OCI-LY7 (cell line): ENCODE measurements around the gene CACNA2D2. TPM values are rescaled to one million over a fixed set of nuclear protein-coding genes. Genes with fewer than 3 reads are reported as not detected.
"Not testable (repeated sequence)": the region's sequence is repeated elsewhere in the genome, so short reads cannot be mapped to it uniquely, and the experiment has no call there.

ENCODE experiments used
- BruUV-seq: library from RNA; stranded (reverse); fragments of 400-500 nt; replicated peaks from 2 replicates; lab custom pipeline; 2021; lab: Mats Ljungman, UMichigan
- CTCF ChIA-PET: fragments of 300-600 bp; sonication (Branson Sonifier 250); formaldehyde crosslinking; loops from one replicate; lab custom pipeline; 2022; ENCODE audit warnings: antibody characterized with exemption; ENCODE audit not compliant: unreplicated experiment; lab: Charles Lee
- POLR2A ChIA-PET: fragments of 300-600 bp; sonication (Branson Sonifier 250); formaldehyde crosslinking; loops from one replicate; lab custom pipeline; 2022; ENCODE audit warnings: antibody characterized with exemption; lab: Charles Lee
- DNase-seq: peaks from one replicate; pipeline ENCODE4 v3.0.0-alpha.2; 2015; ENCODE audit warnings: low spot score
- H2AFZ ChIP-seq: fragments of 200-600 bp; sonication (generic), shearing (Covaris generic); 2 replicates; pipeline ENCODE4 v1.6.1; 2014; ENCODE audit warnings: mild to moderate bottlenecking, antibody characterized with exemption, low read length, moderate library complexity
- H3K27ac ChIP-seq: fragments of 200-600 bp; sonication (generic); 2 replicates; pipeline ENCODE4 v1.5.1; 2014; ENCODE audit warnings: mixed run types, low read depth, mild to moderate bottlenecking, moderate library complexity, low read length, inconsistent platforms; ENCODE audit not compliant: poor library complexity, severe bottlenecking
- H3K36me3 ChIP-seq: fragments of 200-600 bp; sonication (generic); 2 replicates; pipeline ENCODE4 v1.6.1; 2014; ENCODE audit warnings: mild to moderate bottlenecking, antibody characterized with exemption, low read length, moderate library complexity, mixed read lengths; ENCODE audit not compliant: insufficient read depth
- H3K4me1 ChIP-seq: fragments of 200-600 bp; sonication (generic); 2 replicates; pipeline ENCODE4 v1.5.1; 2014; ENCODE audit warnings: mild to moderate bottlenecking, low read length; ENCODE audit not compliant: insufficient read depth, poor library complexity, severe bottlenecking
- H3K4me2 ChIP-seq: fragments of 200-600 bp; sonication (generic); 2 replicates; pipeline ENCODE4 v1.6.1; 2014; ENCODE audit warnings: mild to moderate bottlenecking, low read length
- H3K4me3 ChIP-seq: fragments of 200-600 bp; sonication (generic); 2 replicates; pipeline ENCODE4 v1.5.1; 2014; ENCODE audit warnings: mild to moderate bottlenecking, low read depth, low read length; ENCODE audit not compliant: poor library complexity, severe bottlenecking
- H3K79me2 ChIP-seq: fragments of 200-600 bp; sonication (generic); 2 replicates; pipeline ENCODE4 v1.6.1; 2016; ENCODE audit warnings: low read depth, mild to moderate bottlenecking, low read length, moderate library complexity, mixed read lengths; ENCODE audit not compliant: insufficient read depth
- H3K9me2 ChIP-seq: fragments of 200-600 bp; sonication (generic); 2 replicates; pipeline ENCODE4 v1.6.1; 2016; ENCODE audit warnings: mild to moderate bottlenecking, low read length, mixed read lengths; ENCODE audit not compliant: insufficient read depth
- H3K9me3 ChIP-seq: fragments of 200-600 bp; sonication (generic); 2 replicates; pipeline ENCODE4 v1.6.1; 2014; ENCODE audit warnings: mild to moderate bottlenecking, mixed run types, low read length, mixed read lengths
- H4K20me1 ChIP-seq: fragments of 200-600 bp; sonication (generic); 2 replicates; pipeline ENCODE4 v1.6.1; 2014; ENCODE audit warnings: mild to moderate bottlenecking, antibody characterized with exemption, low read length, moderate library complexity, mixed read lengths; ENCODE audit not compliant: insufficient read depth
- CTCF ChIP-seq: fragments of 200-600 bp; sonication (generic); conservative IDR thresholded peaks from 2 replicates; pipeline ENCODE4 v1.5.1; 2014; ENCODE audit warnings: mild to moderate bottlenecking, antibody characterized with exemption, low read length, moderate library complexity, mixed read lengths
- EZH2phosphoT487 ChIP-seq: fragments of 200-600 bp; sonication (generic); IDR thresholded peaks from 2 replicates; pipeline ENCODE4 v1.6.1; 2018; ENCODE audit warnings: low read depth, borderline replicate concordance, mild to moderate bottlenecking, mixed run types, antibody characterized with exemption, low read length, moderate library complexity, mixed read lengths
- intact Hi-C: fragments of 100-400 bp; cut with micrococcal nuclease; formaldehyde crosslinking; loops from one replicate; pipeline ENCODE4 v1.10.0; 2022; ENCODE audit not compliant: unreplicated experiment
- total RNA-seq, 2 experiments: library from RNA; depleted of rRNA in 1 of 2; stranded (reverse); fragments of >200 nt in 1 of 2; shearing (Covaris generic) in 1 of 2; gene quantifications; 2 replicates each; pipeline ENCODE4 v1.2.3, GENCODE V29; 2014 to 2022

The CACNA2D2 gene
- total RNA-seq, 2 experiments from 2014 or later = 0.09 to 0.21 TPM

DNA sequence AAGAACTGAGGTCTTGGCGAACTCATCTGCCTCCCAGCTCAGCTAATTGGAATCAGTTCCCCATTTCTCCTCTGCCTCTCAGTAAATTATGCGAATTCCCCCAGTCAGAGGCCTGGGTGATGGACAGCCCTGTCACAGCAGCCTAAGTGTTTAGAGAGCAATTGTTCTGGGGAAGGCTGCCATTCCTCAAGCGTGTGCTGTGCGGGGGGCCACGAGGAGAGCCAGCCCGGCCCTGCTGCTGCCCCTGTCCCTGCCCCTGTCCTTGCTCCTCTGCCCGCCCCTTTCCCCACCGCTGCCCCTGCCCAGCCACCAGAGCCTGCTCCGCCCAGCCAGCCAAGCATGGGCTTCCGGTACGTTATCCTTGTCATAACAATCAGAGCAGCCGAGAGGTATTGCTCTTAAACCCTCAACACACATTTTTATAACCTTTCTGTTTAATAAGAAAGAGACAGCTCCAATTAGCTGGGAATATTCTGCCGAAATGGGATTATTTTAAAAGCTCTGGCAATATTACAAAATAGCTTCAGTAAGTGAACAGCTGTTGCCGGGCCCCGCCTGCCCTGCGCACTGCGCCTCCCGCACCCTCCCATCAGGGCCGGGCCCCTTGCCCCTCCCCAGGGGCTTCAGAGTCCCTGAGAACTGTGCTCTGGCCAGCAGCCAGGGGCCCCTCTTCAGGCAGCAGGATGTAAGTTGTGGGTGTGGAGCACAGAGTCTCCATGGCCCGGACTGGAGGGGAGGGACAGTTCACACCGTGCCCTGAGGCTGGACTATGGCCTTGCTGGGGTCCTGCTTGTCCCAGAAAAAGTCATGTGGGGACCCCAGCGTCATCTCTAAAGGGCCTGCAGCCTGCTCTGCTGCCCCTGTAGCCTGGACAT, 12.4 kb upstream of the CACNA2D2 start:
- DNase-seq = peak; percentile 13
- Histone ChIP-seq H4K20me1 (no peaks in the 10 kb centered on the region; the same call in 1 of the 2 replicates), H3K4me1 (peaks cover 6% of the 10 kb centered on the region), H3K4me2 (no peak overlapping the region), H3K79me2 (no peaks in the 10 kb centered on the region), H3K36me3 (no peaks in the 10 kb centered on the region), H2AFZ (no peak overlapping the region), H3K4me3 (no peak overlapping the region), H3K9me3 (no peaks in the 10 kb centered on the region), H3K27ac (no peak overlapping the region), H3K9me2 (no peaks in the 10 kb centered on the region)
- BruUV-seq = no TSS peak
- POLR2A ChIA-PET = no interaction called here
- CTCF ChIA-PET = no interaction called here
- intact Hi-C loops = no loop called here
- TF ChIP-seq CTCF (no peak), EZH2phosphoT487 (no peak)

GRCh38 chr3:50512908-50513307, 9.5 kb upstream of the CACNA2D2 start:
- BruUV-seq, H4K20me1 ChIP-seq, H3K9me2 ChIP-seq, POLR2A ChIA-PET, H3K9me3 ChIP-seq, H3K36me3 ChIP-seq, H3K79me2 ChIP-seq, H3K4me1 ChIP-seq, H3K27ac ChIP-seq, intact Hi-C loops, H3K4me2 ChIP-seq, H3K4me3 ChIP-seq, H2AFZ ChIP-seq, DNase-seq: not testable (repeated sequence)
- CTCF ChIA-PET = interaction anchor here (0.5 kb wide), 1 partner anchor 10 kb away, joined by 3 read pairs; no protein-coding TSS in a partner anchor

DNA sequence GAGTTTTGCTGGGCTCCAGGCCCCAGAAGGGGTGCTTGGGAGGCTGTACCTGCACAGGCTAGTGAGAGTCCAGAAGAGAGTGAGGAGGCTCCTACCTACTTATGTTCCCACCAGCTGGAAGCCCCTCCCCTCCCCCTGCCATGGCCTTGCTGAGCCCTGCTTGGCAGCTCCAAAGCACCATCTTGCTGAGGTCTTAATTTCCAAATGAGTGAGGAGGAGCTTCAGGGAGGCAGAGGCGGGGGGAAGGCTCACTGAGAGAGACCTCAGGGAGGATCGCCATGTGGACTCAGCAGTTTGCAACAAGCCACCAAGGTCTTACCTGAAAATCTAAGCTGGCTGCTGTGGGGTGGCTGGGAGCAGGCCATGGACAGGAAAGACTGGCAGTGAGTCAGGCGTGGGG, 8.7 kb upstream of the CACNA2D2 start:
- no TSS peak for BruUV-seq
- Histone ChIP-seq H3K4me3 (no peak overlapping the region), H3K79me2 (no peaks in the 10 kb centered on the region), H2AFZ (no peak overlapping the region), H3K4me2 (no peak overlapping the region), H3K9me3 (no peaks in the 10 kb centered on the region), H3K9me2 (no peaks in the 10 kb centered on the region), H3K27ac (no peak overlapping the region), H3K36me3 (no peaks in the 10 kb centered on the region), H4K20me1 (no peaks in the 10 kb centered on the region; the same call in 1 of the 2 replicates), H3K4me1 (peaks cover 6% of the 10 kb centered on the region)
- ChIA-PET POLR2A (no interaction called here), CTCF (interaction anchor here (0.5 kb wide), 1 partner anchor 10 kb away, joined by 3 read pairs; no protein-coding TSS in a partner anchor)
- TF ChIP-seq EZH2phosphoT487 (no peak), CTCF (no peak)
- intact Hi-C loops = no loop called here
- no peak for DNase-seq
